NCI-H2196 treated with DMSO at 0.1 percent for 48 hours (cell line): ENCODE measurements around the gene SRPK2.

Source experiments
- DNase-seq: peaks from one replicate; lab custom pipeline; 2025; ENCODE audit not compliant: unreplicated experiment; lab: John Stamatoyannopoulos, UW

SRPK2 gene

DNA sequence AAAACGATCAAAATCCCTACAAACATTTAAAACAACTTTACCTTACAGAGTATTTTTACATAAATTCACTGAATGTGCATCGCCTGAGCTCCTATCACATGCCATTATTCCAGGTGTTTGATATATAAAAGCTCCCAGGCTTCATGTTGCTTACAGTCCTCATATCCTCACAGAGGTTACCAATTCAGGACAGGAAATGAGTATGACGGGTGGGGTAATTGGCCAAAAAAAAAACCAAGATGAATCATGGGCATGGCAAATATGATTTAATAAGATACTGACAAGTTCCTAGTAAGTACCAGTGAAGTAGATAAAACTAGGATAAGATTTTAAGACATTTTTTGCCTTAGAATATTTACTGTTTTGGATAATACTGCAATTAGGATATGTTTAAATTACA, 238.9 kb downstream of the SRPK2 start:
- no peak for DNase-seq

DNA sequence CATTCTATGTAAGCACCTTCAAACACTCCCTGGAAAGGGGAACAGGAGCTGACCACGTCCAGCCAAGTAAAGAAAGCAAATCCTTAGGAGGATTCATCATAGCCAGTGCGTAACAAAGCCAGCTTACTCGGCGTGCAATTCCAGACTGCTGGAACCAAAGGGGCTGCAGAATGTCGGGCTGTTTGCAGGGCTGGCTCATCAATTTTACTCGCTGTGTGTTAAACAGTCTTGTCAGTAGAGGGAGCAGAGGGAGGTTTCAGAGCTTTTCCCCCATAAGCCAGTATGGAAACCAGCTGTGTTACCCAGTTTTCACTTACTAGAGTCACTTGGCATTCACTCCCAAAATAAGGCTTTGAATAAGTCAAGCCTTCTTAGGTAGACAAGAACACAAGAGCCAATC, 247.7 kb downstream of the SRPK2 start:
- no peak for DNase-seq

DNA sequence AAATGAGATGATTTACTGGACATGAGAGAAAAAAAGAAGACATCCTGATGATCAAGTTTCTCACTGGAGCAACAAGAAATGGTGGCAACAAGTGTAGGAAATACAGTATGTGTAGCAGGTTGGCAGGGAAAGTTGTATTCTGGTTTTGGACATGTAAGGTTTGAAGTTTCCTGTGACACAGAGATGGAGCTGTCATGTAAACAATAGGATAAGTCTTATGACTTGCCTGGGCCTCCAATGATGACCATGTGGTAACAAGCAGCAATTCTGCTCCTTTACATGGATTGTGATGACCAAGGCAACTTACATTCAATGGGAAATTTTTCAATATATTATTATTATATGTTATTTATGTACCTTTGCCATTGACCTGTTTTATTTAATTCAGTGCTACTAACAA, 249.3 kb downstream of the SRPK2 start:
- DNase-seq = no peak

DNA sequence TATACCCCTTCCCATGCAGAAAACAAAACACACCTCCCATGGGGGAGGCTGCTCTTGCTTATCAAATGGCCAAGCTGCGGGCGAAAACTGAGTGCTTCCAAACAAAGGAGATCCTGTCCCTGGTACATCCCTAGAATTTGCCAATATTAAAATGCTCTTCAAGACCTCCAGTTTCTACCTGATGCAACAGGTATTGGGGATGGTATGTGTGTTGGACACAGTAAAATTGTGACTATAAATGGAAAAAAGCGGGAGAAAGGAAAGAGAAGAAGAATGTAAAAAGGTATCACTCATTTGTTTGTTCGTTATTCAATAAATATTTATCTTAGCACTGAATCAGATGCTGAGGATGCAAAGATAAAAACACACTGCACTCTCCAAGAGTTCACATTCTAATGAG, 250.8 kb downstream of the SRPK2 start:
- DNase-seq = no peak

DNA sequence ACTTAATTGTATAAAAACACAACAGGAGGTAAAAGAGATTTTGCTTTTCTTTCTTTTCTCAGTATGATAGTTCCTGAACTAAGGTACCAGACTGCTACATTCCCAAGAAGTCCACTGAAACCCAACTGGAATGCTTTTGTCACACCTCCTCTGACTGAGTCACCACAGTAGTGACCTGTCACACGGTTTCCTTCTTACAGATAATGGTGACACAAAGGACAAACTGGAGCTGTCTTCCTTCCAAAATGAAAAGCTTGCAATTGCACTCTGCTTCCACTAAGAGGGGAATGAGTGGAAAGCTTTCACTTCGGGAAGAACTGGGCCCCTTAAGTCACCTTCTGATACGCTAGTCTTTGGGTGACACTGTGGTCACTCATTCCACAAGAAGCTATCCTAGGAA, 252.5 kb downstream of the SRPK2 start:
- DNase-seq = no peak

DNA sequence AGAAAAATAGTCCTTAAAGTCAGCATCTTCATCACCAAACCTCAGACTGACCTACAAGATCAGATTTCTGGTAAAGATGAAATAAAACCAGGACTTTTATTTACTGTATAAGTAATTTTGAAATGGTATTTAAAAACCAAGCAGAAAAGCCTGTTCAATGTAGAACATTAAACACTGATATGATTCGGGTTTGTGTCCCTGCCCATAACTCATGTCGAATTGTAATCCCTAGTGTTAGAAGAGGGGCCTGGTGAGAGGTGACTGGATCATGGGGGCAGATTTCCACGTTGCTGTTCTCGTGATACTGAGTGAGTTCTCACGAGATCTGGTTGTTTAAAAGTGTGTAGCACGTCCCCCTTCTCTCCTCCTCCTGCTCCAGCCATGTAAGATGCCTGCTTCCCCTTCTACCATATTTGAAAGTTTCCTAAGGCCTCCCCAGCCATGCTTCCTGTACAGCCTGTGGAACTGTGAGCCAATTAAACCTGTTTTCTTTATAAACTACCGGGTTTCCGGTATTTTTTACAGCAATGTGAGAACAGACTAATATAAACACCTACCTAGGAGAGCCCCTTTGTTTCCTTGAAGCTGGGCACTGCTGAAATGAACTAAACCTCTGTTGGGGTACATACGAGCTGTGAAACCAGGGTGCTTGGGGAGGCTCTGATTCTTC, 254.6 kb downstream of the SRPK2 start:
- no peak for DNase-seq

DNA sequence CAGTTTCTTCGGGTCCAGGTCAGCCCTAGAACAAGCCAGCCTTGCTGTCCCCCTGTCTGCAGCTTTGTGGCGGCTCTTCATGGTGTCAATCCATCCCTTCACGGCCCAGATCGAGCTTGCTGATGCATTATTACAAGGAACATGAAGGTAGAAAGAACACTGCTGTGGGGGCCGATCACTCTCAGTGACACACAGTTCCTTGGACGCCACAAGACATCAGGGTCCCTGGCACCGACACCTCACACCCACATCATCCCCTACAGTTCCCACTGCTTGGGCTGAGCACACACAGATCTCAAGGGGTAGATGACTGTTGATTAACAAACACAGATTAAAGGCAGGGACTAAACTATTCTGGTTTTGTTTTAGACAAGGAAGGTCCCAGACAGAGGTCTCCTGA, 255.4 kb downstream of the SRPK2 start:
- no peak for DNase-seq

DNA sequence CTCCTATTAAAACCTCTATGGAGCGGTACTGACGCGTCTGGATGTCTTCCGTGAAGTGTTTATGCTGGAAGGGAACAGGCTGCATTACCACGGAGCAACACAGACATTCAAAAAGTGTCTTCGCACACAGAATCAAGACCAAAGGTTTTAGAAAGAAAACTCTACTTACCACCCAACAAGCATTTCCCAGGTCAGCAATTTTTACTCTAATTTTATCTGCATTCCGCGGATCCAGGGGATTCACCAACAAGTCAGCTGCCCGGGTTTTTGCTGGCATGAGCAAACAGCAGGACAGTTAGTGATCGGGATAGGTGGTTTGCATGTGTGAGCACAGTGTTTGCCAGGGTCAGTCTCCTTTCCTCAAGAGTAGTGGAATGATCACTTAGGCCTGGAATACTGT, 255.9 kb downstream of the SRPK2 start:
- no peak for DNase-seq

DNA sequence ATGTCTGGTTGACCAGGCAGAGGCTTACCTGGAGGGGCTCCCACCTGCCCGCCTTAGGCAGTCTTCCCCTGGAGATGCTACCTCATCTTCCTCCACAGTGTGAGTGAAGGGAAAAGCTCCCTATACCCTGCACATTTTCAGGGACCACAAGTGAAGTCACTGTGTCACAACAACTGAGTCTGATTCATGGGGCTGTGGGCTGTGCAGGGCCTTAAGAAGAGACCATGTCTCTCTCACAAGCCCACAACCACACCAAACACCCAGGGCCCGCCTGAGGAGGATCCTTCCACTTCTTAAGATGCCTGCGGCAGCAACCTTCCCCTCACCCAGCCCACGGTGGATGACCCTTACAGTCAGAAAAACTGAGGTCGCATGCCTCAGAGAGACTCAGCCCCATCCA, 256.4 kb downstream of the SRPK2 start:
- DNase-seq = no peak

DNA sequence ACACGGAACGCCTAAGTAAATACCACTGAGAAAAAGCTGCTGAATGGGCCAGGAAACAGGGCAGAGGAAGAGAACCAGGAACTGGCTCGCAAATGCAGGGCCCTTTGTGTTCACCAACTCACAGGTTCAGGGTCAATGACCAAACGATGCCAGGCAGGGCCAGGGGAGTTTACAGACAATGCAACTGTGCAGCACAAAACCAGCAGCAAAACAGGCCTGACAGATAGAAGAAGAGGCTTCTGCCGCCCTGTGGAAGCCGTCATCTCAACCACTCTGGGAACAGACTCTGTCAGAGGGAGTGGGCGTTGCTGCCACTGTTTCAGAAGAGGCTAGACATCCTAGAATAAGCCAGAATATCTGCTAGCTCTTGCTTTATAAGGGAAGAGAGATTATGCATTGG, 256.8 kb downstream of the SRPK2 start:
- no peak for DNase-seq

DNA sequence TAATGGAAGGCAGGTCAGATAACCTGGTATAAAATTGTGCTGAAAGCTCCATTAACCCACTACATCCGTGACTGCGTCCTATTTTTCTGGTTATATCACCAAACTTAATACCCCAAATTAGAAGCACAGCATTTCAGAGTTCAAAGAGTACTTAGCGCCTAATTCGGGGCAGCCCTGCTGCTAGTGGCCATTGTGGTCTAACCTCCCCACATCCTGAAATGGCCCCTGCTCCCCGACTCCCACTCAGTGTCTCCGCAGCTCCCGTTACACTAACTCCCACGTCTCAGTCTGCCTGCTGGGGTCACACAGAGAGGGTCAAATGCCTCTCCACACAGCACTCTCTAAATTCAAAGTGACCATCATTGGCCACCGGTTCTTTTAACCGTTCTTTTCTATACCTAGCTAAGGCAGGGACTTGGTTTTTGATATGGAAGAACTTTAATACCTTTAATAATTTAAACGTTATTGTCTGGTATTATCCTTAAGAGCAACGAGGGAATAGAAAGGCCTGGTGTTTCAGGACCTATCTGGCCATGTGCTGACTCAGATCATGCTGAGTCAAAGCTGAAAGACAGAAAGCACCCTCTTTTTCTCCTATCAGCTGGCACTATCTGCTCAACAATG, 257.6 kb downstream of the SRPK2 start:
- DNase-seq = no peak

DNA sequence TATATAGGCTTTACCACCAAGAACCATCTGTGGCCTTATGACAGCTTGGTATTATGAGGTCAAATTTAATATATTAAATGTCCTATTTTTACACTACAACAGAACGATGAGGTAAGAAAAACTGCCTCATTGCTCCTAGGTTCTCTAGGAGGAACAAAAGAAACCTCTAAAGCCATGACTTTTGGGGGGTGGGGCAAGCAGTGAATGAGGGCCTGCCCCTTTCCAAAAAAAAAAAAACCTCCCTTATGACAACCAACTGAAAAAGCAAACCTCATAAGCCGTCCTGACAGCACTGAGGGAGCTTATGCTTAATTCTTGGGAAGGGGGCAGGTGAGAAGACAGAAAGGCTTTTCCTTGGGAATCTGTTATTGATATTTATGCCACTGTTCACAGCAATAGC, 258.1 kb downstream of the SRPK2 start:
- DNase-seq = no peak

DNA sequence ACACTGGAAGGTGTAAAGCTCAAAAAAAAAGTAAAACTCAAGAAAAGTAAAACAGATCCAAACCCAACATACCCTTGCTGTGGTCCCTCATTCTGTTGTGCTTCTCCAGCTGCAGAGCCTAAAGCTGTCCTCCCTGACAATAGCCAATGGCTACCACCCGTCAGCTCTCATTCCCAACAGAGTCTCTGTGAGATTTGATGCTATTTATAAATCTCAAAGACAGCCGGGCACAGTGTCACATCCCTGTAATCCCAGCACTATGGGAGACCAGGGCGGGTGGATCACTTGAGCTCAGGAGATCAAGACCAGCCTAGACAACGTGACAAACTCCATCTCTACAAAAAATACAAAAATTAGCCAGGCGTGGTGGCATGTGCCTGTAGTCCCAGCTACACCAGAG, 258.7 kb downstream of the SRPK2 start:
- no peak for DNase-seq

DNA sequence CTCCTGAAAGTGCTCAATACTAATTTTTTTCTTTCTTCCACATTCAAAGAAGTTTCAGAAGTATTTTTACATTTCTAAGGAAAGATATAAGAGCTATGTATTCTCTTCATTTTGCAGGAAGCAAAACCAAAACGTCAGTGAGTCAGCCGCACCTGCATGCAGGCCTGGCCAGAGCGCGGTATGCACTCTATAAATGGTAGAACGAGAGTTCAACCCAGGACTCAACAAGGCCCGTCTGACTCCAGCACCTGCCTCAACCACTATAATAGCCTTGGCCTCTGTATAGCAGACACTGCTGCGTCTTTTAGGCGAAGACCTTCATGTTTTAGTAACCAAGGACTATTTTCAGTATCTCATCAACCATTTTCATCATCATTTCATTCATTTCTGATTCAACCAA, 261.5 kb downstream of the SRPK2 start:
- no peak for DNase-seq

DNA sequence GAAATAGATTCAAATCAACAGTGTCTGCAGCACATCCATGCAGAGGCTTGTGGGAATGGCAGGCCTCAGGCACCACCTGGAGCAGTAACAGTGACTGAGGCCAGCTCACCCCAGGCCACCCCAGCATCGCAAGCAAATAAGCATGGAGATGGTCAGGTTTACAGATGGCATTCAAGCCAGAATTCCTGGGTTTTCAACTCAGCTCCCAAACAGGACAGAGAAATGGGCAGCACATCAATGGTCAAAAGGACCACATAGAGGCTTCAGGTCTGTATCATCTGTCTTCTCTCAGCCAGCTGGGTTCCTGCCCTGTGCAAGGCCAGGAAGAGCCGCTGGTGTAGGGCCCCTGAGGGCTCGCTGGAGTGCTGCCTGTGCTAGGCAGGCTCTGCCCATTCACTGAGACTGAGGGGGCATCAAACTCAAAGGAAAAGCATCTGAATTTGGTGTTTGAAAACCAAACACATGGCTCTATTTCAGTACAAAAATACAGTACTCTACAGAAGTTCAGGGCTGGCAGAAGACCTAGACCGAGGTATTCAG, 262.2 kb downstream of the SRPK2 start:
- no peak for DNase-seq

DNA sequence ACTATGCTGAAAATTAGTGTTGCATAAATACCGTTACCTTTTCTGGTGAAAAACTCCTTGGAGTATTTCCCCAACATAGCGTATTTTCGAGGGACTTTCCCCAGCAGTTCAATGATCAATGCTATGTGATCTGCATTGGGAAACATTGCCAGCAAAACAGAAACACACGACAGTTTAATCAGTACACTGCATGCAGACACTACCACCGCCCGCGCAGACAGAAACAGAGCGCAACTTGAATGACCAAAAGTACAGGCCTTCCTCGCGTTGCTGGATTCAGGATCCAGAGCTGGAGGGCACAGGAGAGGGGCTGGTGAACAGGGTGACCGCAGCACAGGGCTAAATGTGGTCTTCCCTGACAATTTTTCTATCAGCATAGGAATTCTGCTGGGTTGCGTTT, 263.0 kb downstream of the SRPK2 start:
- no peak for DNase-seq

DNA sequence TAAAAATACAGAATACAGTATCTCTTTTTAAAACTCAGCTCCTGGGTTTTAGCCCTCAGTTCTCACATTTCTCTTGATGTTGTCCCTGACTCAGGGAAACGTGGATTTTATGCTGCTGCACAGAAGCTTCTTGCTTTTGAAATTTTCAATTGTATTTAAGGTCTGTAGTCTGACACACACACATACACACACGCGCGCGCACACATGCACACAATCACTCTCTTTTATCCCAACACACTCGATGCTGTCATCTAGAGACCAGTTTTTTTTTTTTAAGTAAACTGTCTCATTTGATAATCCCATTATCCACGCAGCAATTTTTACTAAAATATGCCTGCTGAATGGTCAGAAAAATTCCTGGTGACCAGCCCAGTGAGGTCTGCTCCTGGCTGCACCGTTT, 266.1 kb downstream of the SRPK2 start:
- no peak for DNase-seq

DNA sequence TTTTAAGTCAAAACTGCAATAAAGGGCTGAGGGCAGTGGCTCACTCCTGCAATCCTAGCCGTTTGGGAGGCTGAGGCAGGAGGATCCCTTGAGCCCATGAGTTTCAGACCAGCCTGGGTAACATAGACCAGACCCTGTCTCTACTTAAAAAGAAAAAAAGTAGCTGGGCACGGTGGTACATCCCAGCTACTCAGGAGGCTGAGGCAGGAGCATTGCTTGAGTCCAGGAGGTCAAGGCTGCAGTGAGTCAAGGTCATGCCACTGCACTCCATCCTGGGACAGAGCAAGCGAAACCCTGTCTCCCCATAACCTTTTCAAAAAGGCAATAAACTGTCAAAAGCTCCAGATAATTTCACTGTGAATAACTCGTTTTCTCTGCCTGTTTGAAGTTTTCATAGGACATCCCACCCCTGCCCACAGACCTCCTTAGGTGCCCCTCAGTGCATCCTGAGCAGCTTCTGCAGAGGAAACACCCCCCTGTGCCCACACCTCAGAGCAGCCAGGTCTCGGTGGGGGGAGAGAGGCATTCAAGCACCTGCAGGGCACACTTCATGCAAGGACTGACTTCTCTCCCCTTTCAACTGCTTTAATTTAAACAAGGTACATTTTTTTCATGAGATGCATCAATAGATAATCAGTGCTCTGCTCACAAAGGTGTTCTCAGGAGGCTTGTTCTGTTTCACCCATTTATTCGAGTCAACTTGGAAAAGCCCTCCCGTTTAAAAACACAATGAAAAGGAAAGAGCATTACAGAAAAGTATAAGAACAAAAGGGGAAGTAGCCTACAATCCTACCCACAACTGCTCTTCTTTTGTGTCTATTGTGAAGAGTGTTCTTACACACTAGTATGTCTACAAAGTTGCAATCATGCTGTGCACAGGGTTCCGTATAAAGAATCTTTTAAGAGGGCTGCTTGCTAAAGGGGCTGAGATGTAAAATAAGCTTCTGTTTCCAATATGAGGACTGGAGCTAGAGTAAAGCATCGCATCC, 269.8 kb downstream of the SRPK2 start:
- no peak for DNase-seq

DNA sequence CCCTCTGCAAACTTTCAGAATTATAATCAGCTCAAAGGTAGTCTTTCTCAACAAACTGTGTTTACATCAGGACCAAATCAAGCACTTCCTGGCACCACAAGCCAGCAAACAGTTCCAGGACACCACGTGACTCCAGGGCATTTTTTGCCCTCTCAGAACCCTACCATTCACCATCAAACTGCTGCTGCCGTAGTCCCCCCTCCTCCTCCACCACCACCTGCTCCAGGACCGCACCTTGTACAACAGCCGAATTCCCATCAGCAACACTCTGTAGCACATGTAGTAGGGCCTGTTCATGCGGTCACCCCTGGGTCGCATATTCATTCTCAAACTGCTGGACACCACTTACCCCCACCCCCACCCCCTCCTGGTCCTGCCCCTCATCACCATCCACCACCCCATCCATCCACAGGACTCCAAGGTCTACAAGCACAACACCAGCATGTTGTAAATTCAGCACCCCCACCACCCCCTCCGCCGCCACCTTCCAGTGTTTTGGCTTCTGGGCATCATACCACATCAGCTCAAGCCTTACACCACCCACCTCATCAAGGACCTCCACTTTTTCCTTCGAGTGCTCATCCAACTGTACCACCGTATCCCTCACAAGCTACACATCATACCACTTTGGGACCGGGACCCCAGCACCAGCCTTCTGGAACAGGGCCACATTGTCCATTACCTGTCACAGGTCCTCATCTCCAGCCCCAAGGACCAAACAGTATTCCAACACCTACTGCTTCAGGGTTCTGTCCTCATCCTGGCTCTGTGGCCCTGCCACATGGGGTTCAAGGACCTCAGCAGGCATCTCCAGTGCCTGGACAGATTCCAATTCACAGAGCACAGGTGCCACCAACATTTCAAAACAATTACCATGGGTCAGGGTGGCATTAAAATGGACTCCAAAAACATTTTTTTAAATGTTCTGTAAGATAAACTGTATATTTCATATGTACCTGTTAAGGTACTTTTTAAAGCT, 276.0 kb downstream of the SRPK2 start:
- DNase-seq = no peak

DNA sequence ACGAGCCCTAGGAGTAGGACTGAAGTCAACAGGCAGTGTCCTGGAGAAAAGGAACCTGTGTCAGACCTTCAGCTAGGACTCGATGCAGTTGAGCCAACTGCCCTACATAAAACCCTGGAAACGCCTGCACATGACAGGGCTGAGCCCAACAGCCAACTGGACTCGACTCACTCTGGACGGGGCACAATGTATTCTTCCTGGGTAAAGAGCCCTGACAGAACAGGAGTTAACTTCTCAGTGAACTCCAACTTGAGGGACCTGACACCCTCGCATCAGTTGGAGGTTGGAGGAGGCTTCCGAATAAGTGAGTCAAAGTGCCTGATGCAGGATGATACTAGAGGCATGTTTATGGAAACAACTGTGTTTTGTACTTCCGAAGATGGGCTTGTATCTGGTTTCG, 281.3 kb downstream of the SRPK2 start:
- no peak for DNase-seq

DNA sequence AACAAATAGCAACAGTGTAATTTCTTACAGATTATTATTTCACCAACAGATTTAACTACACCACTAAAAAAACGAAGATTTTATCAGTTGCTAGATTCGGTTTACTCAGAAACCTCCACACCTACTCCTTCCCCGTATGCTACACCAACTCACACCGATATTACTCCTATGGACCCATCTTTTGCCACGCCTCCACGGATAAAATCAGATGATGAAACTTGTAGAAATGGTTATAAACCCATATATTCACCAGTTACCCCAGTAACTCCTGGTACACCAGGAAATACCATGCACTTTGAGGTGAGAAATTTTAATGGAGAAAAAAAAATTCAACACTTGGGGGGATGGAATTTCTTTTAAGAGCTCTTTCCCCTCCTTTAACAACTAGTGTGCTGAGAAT, 282.2 kb downstream of the SRPK2 start:
- no peak for DNase-seq
